ENCODE results near the gene AHNAK. TPM values are rescaled to one million over a fixed set of nuclear protein-coding genes. Genes with fewer than 3 reads are reported as not detected.

AHNAK gene
- polyA plus RNA-seq, 1 experiment = 231 TPM

GRCh38 chr11:62497132-62497801 is 49.3 kb downstream of the AHNAK start:
- no peaks in the 10 kb centered on the region for H3K27me3 ChIP-seq (ENCODE audit: control insufficient read depth, insufficient read depth, low read length)
- H3K4me3 ChIP-seq (ENCODE audit: low read depth, low read length) = no peak overlapping the region
- no peak overlapping the region for H3K27ac ChIP-seq (ENCODE audit: low read depth, low read length)
- no peak for TF ChIP-seq CTCF (IDR thresholded peaks at IDR 0.05; ENCODE audit: low read depth, low read length)
- DNase-seq (ENCODE audit: low read depth, low spot score) = no peak
- no peaks in the 10 kb centered on the region for H3K9me3 ChIP-seq (ENCODE audit: control insufficient read depth, insufficient read depth, low read length)
- POLR2A ChIA-PET = interaction anchor here (0.6 to 1.0 kb wide), 3 partner anchors 42 to 168 kb away, joined by 3 to 6 read pairs (median 3); partner anchors contain the start of genes C11orf98 and CSKMT
- CTCF ChIA-PET = interaction anchor here (0.6 to 3.1 kb wide), 2 partner anchors 45 to 53 kb away, joined by 5 to 10 read pairs; no protein-coding TSS in a partner anchor

GRCh38 chr11:62496676-62497075 is 49.9 kb downstream of the AHNAK start:
- no peaks in the 10 kb centered on the region for H3K9me3 ChIP-seq (ENCODE audit: control insufficient read depth, insufficient read depth, low read length)
- no peak overlapping the region for H3K27ac ChIP-seq (ENCODE audit: low read depth, low read length)
- H3K27me3 ChIP-seq (ENCODE audit: control insufficient read depth, insufficient read depth, low read length) = no peaks in the 10 kb centered on the region
- no peak for TF ChIP-seq CTCF (IDR thresholded peaks at IDR 0.05; ENCODE audit: low read depth, low read length)
- POLR2A ChIA-PET = no interaction called here
- H3K4me3 ChIP-seq (ENCODE audit: low read depth, low read length) = no peak overlapping the region
- DNase-seq (ENCODE audit: low read depth, low spot score) = no peak
- CTCF ChIA-PET = interaction anchor here (0.5 to 0.6 kb wide), 2 partner anchors 9 to 52 kb away, joined by 3 to 5 read pairs; no protein-coding TSS in a partner anchor

DNA sequence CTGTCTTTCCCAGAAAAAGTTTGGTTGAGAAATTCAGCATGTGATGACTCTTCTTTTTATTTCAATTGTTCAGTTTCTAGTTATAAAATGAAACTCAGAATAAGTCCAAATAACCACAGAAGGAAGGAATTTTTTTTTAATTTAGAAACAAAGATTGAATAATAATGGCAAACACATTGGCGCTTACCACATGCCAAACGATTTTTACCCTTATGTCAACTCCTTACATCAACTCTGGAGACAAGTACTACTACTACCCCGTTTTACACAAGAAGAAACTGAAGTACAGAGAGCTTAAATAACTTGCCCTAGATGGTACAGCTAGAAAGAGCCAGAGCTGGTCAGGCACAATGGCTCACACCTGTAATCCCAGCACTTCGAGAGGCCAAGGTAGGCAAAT is 52.4 kb downstream of the AHNAK start:
- Histone ChIP-seq H3K4me3 (ENCODE audit: low read depth, low read length) (no peak overlapping the region), H3K9me3 (ENCODE audit: control insufficient read depth, insufficient read depth, low read length) (no peaks in the 10 kb centered on the region), H3K27me3 (ENCODE audit: control insufficient read depth, insufficient read depth, low read length) (no peaks in the 10 kb centered on the region), H3K27ac (ENCODE audit: low read depth, low read length) (no peak overlapping the region)
- ChIA-PET POLR2A (no interaction called here), CTCF (no interaction called here)
- TF ChIP-seq CTCF (IDR thresholded peaks at IDR 0.05; ENCODE audit: low read depth, low read length) = no peak
- no peak for DNase-seq (ENCODE audit: low read depth, low spot score)

DNA sequence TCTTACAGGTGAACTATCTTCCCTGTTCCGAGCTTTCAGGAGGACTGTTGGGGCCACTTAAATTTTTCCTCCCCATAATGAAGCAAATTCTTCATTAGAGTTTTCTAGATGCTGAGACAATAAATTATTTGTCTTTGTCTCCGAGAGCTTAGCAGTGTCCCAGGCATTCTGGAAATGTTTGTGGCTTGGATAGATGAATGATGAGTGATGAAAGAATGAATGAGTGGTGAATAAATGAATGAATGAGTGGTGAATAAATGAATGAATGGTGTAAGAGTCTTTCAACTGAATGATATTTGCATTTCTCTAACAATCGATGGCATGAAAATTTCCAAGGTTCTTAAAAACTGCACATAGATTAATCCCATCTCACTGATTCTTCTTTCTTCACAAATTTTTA is 52.8 kb downstream of the AHNAK start:
- no peak for DNase-seq (ENCODE audit: low read depth, low spot score)
- Histone ChIP-seq H3K9me3 (ENCODE audit: control insufficient read depth, insufficient read depth, low read length) (no peaks in the 10 kb centered on the region), H3K27ac (ENCODE audit: low read depth, low read length) (no peak overlapping the region), H3K4me3 (ENCODE audit: low read depth, low read length) (no peak overlapping the region), H3K27me3 (ENCODE audit: control insufficient read depth, insufficient read depth, low read length) (no peaks in the 10 kb centered on the region)
- ChIA-PET CTCF (no interaction called here), POLR2A (no interaction called here)
- TF ChIP-seq CTCF (IDR thresholded peaks at IDR 0.05; ENCODE audit: low read depth, low read length) = no peak

DNA sequence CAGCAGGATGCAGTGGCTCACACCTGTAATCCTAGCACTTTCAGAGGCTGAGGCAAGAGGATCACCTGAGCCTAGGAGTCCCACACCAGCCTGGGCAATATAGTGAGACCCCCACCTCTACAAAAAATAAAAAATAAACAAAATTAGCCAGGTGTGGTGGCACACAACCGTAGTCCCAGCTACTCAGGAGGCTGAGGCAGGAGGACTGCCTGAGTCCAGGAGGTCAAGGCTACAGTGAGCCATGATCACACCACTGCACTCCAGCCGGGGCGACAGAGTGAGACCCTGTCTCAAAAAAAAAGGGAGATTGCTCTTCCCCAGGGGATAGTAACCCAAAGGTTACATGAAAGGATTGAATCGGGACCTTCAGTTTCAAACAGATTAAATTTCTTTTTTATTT is 54.0 kb downstream of the AHNAK start:
- H3K27me3 ChIP-seq (ENCODE audit: control insufficient read depth, insufficient read depth, low read length) = no peaks in the 10 kb centered on the region
- H3K9me3 ChIP-seq (ENCODE audit: control insufficient read depth, insufficient read depth, low read length) = no peaks in the 10 kb centered on the region
- no peak overlapping the region for H3K27ac ChIP-seq (ENCODE audit: low read depth, low read length)
- POLR2A ChIA-PET = interaction anchor here (0.7 kb wide), 1 partner anchor 235 kb away, joined by 3 read pairs; the partner anchor contains the start of gene HNRNPUL2
- H3K4me3 ChIP-seq (ENCODE audit: low read depth, low read length) = no peak overlapping the region
- no peak for TF ChIP-seq CTCF (IDR thresholded peaks at IDR 0.05; ENCODE audit: low read depth, low read length)
- CTCF ChIA-PET = interaction anchor here (0.7 to 0.9 kb wide), 2 partner anchors 16 to 1593 kb away, joined by 3 to 4 read pairs; no protein-coding TSS in a partner anchor
- DNase-seq (ENCODE audit: low read depth, low spot score) = no peak
